T-cell (primary cell): ENCODE measurements around the gene SPRED2. TPM values are rescaled to one million over a fixed set of nuclear protein-coding genes. Genes with fewer than 3 reads are reported as not detected.

Experiments used
- ATAC-seq, 4 experiments: fragments of 200-7000 bp in 3 of 4; fragments of 150-1000 bp in 1 of 4; cut with Tn5 transposase; replicated peaks in 1 of 4; 1 replicate in 3 of 4; 2 replicates in 1 of 4; pipeline ENCODE4 v1.10.0; 2021; ENCODE audit warnings: moderate library complexity in 3 of 4, mild to moderate bottlenecking in 2 of 4, moderate number of reproducible peaks in 1 of 4
- CTCF ChIA-PET, 2 donors: fragments of 300-600 bp; sonication (Branson Sonifier 250); formaldehyde crosslinking; loops; one replicate each; lab custom pipeline; 2022; ENCODE audit warnings: antibody characterized with exemption in 2 of 2; lab: Charles Lee
- POLR2A ChIA-PET, 2 donors: fragments of 300-600 bp; sonication (Branson Sonifier 250); formaldehyde crosslinking; loops; one replicate each; lab custom pipeline; 2022; ENCODE audit warnings: antibody characterized with exemption in 2 of 2; lab: Charles Lee
- DNase-seq, 35 experiments: peaks; one replicate each; pipeline versions ENCODE4 v3.0.0 to v3.0.0-alpha.2; 2013 to 2023
- H3K27ac ChIP-seq: one replicate; pipeline ENCODE4 v1.5.1; 2013; ENCODE audit warnings: low read length
- H3K27me3 ChIP-seq, 2 experiments: replicated peaks in 1 of 2; 1 replicate in 1 of 2; 2 replicates in 1 of 2; pipeline versions ENCODE4 v1.6.1 to v1.7.0; 2013; ENCODE audit warnings: low read length in 1 of 2, mixed read lengths in 1 of 2; ENCODE audit not compliant: control insufficient read depth in 2 of 2, insufficient read depth in 2 of 2; ENCODE audit errors: extremely low read depth in 1 of 2
- H3K36me3 ChIP-seq, 2 donors: 1 replicate in 1 of 2; 2 replicates in 1 of 2; pipeline versions ENCODE4 v1.6.1 to v1.7.0; 2013; ENCODE audit warnings: low read length in 1 of 2; ENCODE audit not compliant: control insufficient read depth in 2 of 2, insufficient read depth in 1 of 2; ENCODE audit errors: extremely low read depth in 1 of 2
- H3K4me1 ChIP-seq, 2 experiments: 1 replicate in 1 of 2; 2 replicates in 1 of 2; pipeline versions ENCODE4 v1.6.1 to v1.7.0; 2013; ENCODE audit warnings: low read length in 2 of 2, mixed read lengths in 1 of 2; ENCODE audit not compliant: insufficient read depth in 2 of 2, control insufficient read depth in 1 of 2; ENCODE audit errors: extremely low read depth in 1 of 2
- H3K4me3 ChIP-seq, 2 donors: 1 replicate in 1 of 2; 2 replicates in 1 of 2; pipeline versions ENCODE4 v1.5.1 to v1.7.0; 2013; ENCODE audit warnings: mild to moderate bottlenecking in 2 of 2, low read length in 1 of 2, moderate library complexity in 1 of 2; ENCODE audit not compliant: control insufficient read depth in 1 of 2; ENCODE audit errors: extremely low read depth in 1 of 2
- H3K9me3 ChIP-seq: 2 replicates; pipeline ENCODE4 v1.7.0; 2013
- H3K27ac Mint-ChIP-seq, 2 donors: one replicate each; pipeline ENCODE4 v1.8.0; 2020 to 2021; ENCODE audit warnings: mild to moderate bottlenecking in 2 of 2, mixed read lengths in 2 of 2
- H3K27me3 Mint-ChIP-seq, 2 donors: one replicate each; pipeline ENCODE4 v1.8.0; 2021 to 2022; ENCODE audit warnings: mixed read lengths in 2 of 2
- H3K36me3 Mint-ChIP-seq: one replicate; pipeline ENCODE4 v1.8.0; 2021; ENCODE audit warnings: mixed read lengths
- H3K4me1 Mint-ChIP-seq, 3 donors: one replicate each; pipeline ENCODE4 v1.8.0; 2020 to 2022; ENCODE audit warnings: mixed read lengths in 3 of 3, mild to moderate bottlenecking in 1 of 3
- H3K4me3 Mint-ChIP-seq, 3 donors: one replicate each; pipeline ENCODE4 v1.8.0; 2020 to 2022; ENCODE audit warnings: mild to moderate bottlenecking in 3 of 3, mixed read lengths in 3 of 3, moderate library complexity in 3 of 3
- H3K9me3 Mint-ChIP-seq, 3 donors: one replicate each; pipeline ENCODE4 v1.8.0; 2020 to 2022; ENCODE audit warnings: mixed read lengths in 3 of 3
- WGBS: methylation state at CpG from one replicate; pipeline ENCODE4 v1.1.5; 2013; ENCODE audit warnings: missing lambda C conversion rate; ENCODE audit not compliant: insufficient coverage; 5-methylcytosine and 5-hydroxymethylcytosine counted together
- total RNA-seq, 35 experiments: library from RNA in 6 of 35; stranded (reverse) in 6 of 35; fragments of 120-200 nt in 1 of 35; gene quantifications; one replicate each; pipeline versions ENCODE4 v1.2.1 to v1.2.4 and lab custom pipeline; 2013 to 2026

SPRED2 gene
- total RNA-seq, 5 donors from 2014 or later (not counting 1 experiment from before 2014, with no cell fraction given) = 0.73 to 3.2 (median 1.2) TPM

DNA sequence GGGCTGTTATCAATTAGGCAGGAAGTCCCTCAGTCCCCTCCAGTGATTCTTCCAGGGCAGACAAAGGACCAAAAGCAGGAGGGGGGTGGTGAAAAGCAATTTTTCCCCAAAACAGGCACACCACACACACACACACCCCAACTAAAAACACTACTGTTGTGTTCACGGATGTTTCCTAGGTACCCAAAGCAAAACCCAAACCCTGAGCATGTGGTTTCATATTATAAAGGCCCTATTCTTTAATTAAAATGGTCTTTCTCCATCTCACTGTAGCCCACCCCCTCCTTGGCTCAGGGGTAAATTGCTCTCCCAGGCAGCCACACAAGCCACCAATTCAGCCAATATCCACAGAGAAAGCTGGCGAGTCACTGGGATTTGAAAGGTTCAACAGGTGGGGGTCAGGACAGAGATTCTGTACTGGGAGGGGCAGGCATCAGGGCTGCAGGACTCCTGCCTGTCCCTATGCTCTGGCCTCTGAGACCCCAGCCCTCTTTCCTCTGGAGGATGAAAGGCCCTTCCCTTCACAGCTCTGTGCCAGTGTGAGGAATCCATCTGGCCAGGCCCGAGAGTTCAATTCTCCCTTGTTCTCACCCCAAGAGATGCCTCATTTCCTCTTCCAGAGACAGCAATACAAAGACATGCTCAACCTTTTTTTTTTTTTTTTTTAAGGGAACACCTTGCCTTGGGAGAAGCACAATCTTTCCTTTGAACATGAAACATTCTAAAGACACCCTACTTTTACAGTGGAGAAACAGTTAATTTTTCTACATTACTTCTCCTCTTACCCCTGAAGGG lies 43.6 kb downstream of the SPRED2 start:
- Mint-ChIP-seq H3K27ac (no peak overlapping the region), H3K4me3 (no peak overlapping the region), H3K27me3 (no peaks in the 10 kb centered on the region), H3K4me1 (peaks cover 0 to 11% (median 3%) of the 10 kb centered on the region in 3 donors), H3K9me3 (no peaks in the 10 kb centered on the region), H3K36me3 (no peaks in the 10 kb centered on the region)
- Histone ChIP-seq H3K27me3 (peaks cover 0 to 5% of the 10 kb centered on the region in 2 experiments), H3K4me3 (no peak overlapping the region), H3K4me1 (peaks cover 0 to 5% of the 10 kb centered on the region in 2 experiments), H3K9me3 (no peaks in the 10 kb centered on the region), H3K27ac (no peak overlapping the region), H3K36me3 (no peaks in the 10 kb centered on the region)
- ATAC-seq (no peak), DNase-seq (no peak)
- ChIA-PET CTCF (interaction anchor here in 1 of 2 donors (0.7 kb wide), 1 partner anchor 118 kb away, joined by 7 read pairs; no protein-coding TSS in a partner anchor), POLR2A (interaction anchor here in 1 of 2 donors (0.6 to 0.7 kb wide), 2 partner anchors 171 to 422 kb away, joined by 3 read pairs; no protein-coding TSS in a partner anchor)
- WGBS = 83% methylated on average over 1 of the region's 3 CpGs

DNA sequence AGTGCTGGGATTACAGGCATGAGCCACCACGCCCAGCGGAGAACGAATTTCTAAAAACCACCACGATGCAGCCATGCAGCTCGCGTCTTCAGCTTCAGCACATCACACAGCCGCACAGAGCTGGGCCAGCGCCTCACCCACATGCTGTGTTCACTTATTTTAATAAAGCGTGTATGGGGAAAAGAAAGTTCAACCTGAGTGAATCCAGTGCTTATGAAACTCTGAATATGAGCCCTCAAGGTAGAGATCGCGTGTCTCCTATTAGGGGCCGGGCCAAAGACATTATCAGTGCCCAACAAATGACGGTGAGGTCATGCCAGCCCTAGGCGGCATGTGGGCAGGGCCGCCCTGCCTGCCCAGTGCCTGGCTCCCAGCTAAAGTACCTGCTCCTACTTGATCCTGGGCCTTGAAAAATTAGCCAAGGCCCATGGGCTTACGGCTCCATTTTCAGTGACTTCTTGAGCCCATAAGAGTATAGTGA lies 44.3 kb downstream of the SPRED2 start:
- no peak overlapping the region for H3K27ac Mint-ChIP-seq
- no peaks in the 10 kb centered on the region for H3K36me3 Mint-ChIP-seq
- H3K4me3 ChIP-seq = no peak overlapping the region
- WGBS = 100% methylated on average over 7 of the region's 16 CpGs
- no peaks in the 10 kb centered on the region for H3K9me3 Mint-ChIP-seq
- ChIA-PET POLR2A (interaction anchor here in 1 of 2 donors (0.6 kb wide), 1 partner anchor 421 kb away, joined by 3 read pairs; no protein-coding TSS in a partner anchor), CTCF (no interaction called here)
- no peak for DNase-seq
- H3K4me1 ChIP-seq = peaks cover 3 to 9% of the 10 kb centered on the region in 2 experiments
- no peak overlapping the region for H3K4me3 Mint-ChIP-seq
- no peak for ATAC-seq
- peaks cover 6 to 18% (median 9%) of the 10 kb centered on the region in 3 donors for H3K4me1 Mint-ChIP-seq
- H3K27me3 ChIP-seq = peaks cover 0 to 5% of the 10 kb centered on the region in 2 experiments
- H3K36me3 ChIP-seq = no peaks in the 10 kb centered on the region
- no peaks in the 10 kb centered on the region for H3K27me3 Mint-ChIP-seq
- H3K27ac ChIP-seq = no peak overlapping the region
- H3K9me3 ChIP-seq = no peaks in the 10 kb centered on the region

- H3K4me1 ChIP-seq = peaks cover 11 to 20% of the 10 kb centered on the region in 2 experiments
- no CpG with 5 or more reads among the region's 4 CpGs for WGBS
- Mint-ChIP-seq H3K9me3 (no peaks in the 10 kb centered on the region), H3K36me3 (no peaks in the 10 kb centered on the region), H3K27me3 (no peaks in the 10 kb centered on the region), H3K27ac (no peak overlapping the region), H3K4me1 (peaks cover 17 to 29% (median 20%) of the 10 kb centered on the region in 3 donors), H3K4me3 (no peak overlapping the region)
- no peak for DNase-seq
- H3K27me3 ChIP-seq = peaks cover 0 to 5% of the 10 kb centered on the region in 2 experiments
- CTCF ChIA-PET = interaction anchor here in 1 of 2 donors (0.5 to 0.6 kb wide), 3 partner anchors 13 to 1845 kb away, joined by 3 read pairs; no protein-coding TSS in a partner anchor
- no peaks in the 10 kb centered on the region for H3K36me3 ChIP-seq
- H3K4me3 ChIP-seq = no peak overlapping the region
- no peaks in the 10 kb centered on the region for H3K9me3 ChIP-seq
- no peak overlapping the region for H3K27ac ChIP-seq
- no peak for ATAC-seq
- POLR2A ChIA-PET = no interaction called here
These were observed 45.4 kb downstream of the SPRED2 start for GRCh38 chr2:65386989-65387388.

DNA sequence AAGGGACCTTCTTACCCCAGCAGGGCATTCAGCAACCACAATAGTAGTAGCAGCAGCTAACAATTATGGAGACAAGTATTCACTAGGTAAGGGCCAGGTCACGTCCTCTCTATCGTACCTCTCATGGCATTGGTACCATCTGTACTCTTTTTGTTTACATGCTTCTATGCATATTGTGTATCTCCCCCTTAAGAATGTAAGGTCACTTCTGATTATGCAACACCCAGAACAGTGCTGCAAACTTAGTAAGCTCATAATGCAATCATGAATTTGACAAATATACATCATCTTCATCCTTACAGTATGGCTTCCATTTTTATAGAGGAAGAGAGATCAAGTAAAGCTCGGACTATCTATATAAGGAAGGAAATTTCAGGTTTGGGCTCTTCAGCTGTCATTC lies 46.1 kb downstream of the SPRED2 start:
- H3K36me3 Mint-ChIP-seq = no peaks in the 10 kb centered on the region
- H3K27ac ChIP-seq = no peak overlapping the region
- DNase-seq (no peak), ATAC-seq (no peak)
- no peaks in the 10 kb centered on the region for H3K9me3 ChIP-seq
- H3K4me1 ChIP-seq = peaks cover 17 to 27% of the 10 kb centered on the region in 2 experiments
- no peak overlapping the region for H3K27ac Mint-ChIP-seq
- no peaks in the 10 kb centered on the region for H3K9me3 Mint-ChIP-seq
- no peak overlapping the region for H3K4me3 Mint-ChIP-seq
- ChIA-PET POLR2A (no interaction called here), CTCF (interaction anchor here (0.6 to 1.2 kb wide), 3 partner anchors 13 to 330 kb away, joined by 3 to 5 read pairs (median 3); no protein-coding TSS in a partner anchor)
- H3K36me3 ChIP-seq = no peaks in the 10 kb centered on the region
- peaks cover 0 to 5% of the 10 kb centered on the region in 2 experiments for H3K27me3 ChIP-seq
- peaks cover 23 to 35% (median 26%) of the 10 kb centered on the region in 3 donors for H3K4me1 Mint-ChIP-seq
- H3K4me3 ChIP-seq = no peak overlapping the region
- 100% methylated on average over 2 of the region's 3 CpGs for WGBS
- H3K27me3 Mint-ChIP-seq = no peaks in the 10 kb centered on the region

GRCh38 chr2:65383541-65384488 lies 48.6 kb downstream of the SPRED2 start:
- H3K4me3 Mint-ChIP-seq = no peak overlapping the region
- ChIA-PET POLR2A (interaction anchor here in 1 of 2 donors (0.6 kb wide), 1 partner anchor 82 kb away, joined by 4 read pairs; no protein-coding TSS in a partner anchor), CTCF (interaction anchor here in 1 of 2 donors (0.5 to 0.9 kb wide), 3 partner anchors 14 to 167 kb away, joined by 3 to 7 read pairs (median 3); no protein-coding TSS in a partner anchor)
- H3K4me1 ChIP-seq = peaks cover 21% of the 10 kb centered on the region in 2 experiments
- H3K36me3 ChIP-seq = no peaks in the 10 kb centered on the region
- 93% methylated on average over 11 of the region's 17 CpGs for WGBS
- H3K36me3 Mint-ChIP-seq = no peaks in the 10 kb centered on the region
- no peaks in the 10 kb centered on the region for H3K9me3 Mint-ChIP-seq
- no peaks in the 10 kb centered on the region for H3K27me3 Mint-ChIP-seq
- ATAC-seq = no peak
- peaks cover 25 to 28% (median 26%) of the 10 kb centered on the region in 3 donors for H3K4me1 Mint-ChIP-seq
- H3K27ac Mint-ChIP-seq = no peak overlapping the region
- no peak for DNase-seq
- no peaks in the 10 kb centered on the region for H3K9me3 ChIP-seq
- no peak overlapping the region for H3K4me3 ChIP-seq
- peaks cover 0 to 5% of the 10 kb centered on the region in 2 experiments for H3K27me3 ChIP-seq
- no peak overlapping the region for H3K27ac ChIP-seq
